ENCODE results near the gene ADAM19. TPM values are rescaled to one million over a fixed set of nuclear protein-coding genes. Genes with fewer than 3 reads are reported as not detected.

Gene ADAM19
- total and polyA plus RNA-seq, 2 experiments from 2014 or later: 6.5 to 11.5 TPM

- H3K27ac ChIP-seq: no peak overlapping the region
- no peaks in the 10 kb centered on the region for H3K4me1 ChIP-seq (ENCODE audit: low read depth)
- H3K27me3 ChIP-seq: no peaks in the 10 kb centered on the region
- TF ChIP-seq CTCF (IDR thresholded peaks at IDR 0.05; ENCODE audit: low read depth, low read length): no peak
- no peaks in the 10 kb centered on the region for H3K36me3 ChIP-seq
- H3K9me3 ChIP-seq (ENCODE audit: low read depth): no peaks in the 10 kb centered on the region
- DNase-seq (ENCODE audit: low read depth in 1 of 2, low spot score in 1 of 2): no peak
- no peak overlapping the region for H3K4me3 ChIP-seq
These were observed 24.0 kb upstream of the ADAM19 start for GRCh38 chr5:157599565-157599964.

- Histone ChIP-seq H3K27ac (no peak overlapping the region), H3K4me1 (ENCODE audit: low read depth) (no peaks in the 10 kb centered on the region), H3K9me3 (ENCODE audit: low read depth) (no peaks in the 10 kb centered on the region), H3K36me3 (no peaks in the 10 kb centered on the region), H3K27me3 (no peaks in the 10 kb centered on the region), H3K4me3 (no peak overlapping the region)
- no peak for TF ChIP-seq CTCF (IDR thresholded peaks at IDR 0.05; ENCODE audit: low read depth, low read length)
- no peak for DNase-seq (ENCODE audit: low read depth in 1 of 2, low spot score in 1 of 2)
These were observed 22.9 kb upstream of the ADAM19 start for GRCh38 chr5:157598350-157598936.

- Histone ChIP-seq H3K4me3 (no peak overlapping the region), H3K27ac (no peak overlapping the region), H3K4me1 (ENCODE audit: low read depth) (no peaks in the 10 kb centered on the region), H3K9me3 (ENCODE audit: low read depth) (no peaks in the 10 kb centered on the region), H3K36me3 (no peaks in the 10 kb centered on the region), H3K27me3 (no peaks in the 10 kb centered on the region)
- no peak for DNase-seq (ENCODE audit: low read depth in 1 of 2, low spot score in 1 of 2)
- TF ChIP-seq CTCF (IDR thresholded peaks at IDR 0.05; ENCODE audit: low read depth, low read length): no peak
These were observed 21.7 kb upstream of the ADAM19 start for GRCh38 chr5:157597277-157597676.

- no peaks in the 10 kb centered on the region for H3K36me3 ChIP-seq
- no peak overlapping the region for H3K27ac ChIP-seq
- H3K4me1 ChIP-seq (ENCODE audit: low read depth): no peaks in the 10 kb centered on the region
- DNase-seq (ENCODE audit: low read depth in 1 of 2, low spot score in 1 of 2): no peak
- no peak for TF ChIP-seq CTCF (IDR thresholded peaks at IDR 0.05; ENCODE audit: low read depth, low read length)
- no peak overlapping the region for H3K4me3 ChIP-seq
- no peaks in the 10 kb centered on the region for H3K9me3 ChIP-seq (ENCODE audit: low read depth)
- no peaks in the 10 kb centered on the region for H3K27me3 ChIP-seq
These were observed 20.9 kb upstream of the ADAM19 start for GRCh38 chr5:157596487-157596886.

- no peak for TF ChIP-seq CTCF (IDR thresholded peaks at IDR 0.05; ENCODE audit: low read depth, low read length)
- Histone ChIP-seq H3K4me1 (ENCODE audit: low read depth) (no peaks in the 10 kb centered on the region), H3K27me3 (no peaks in the 10 kb centered on the region)
These were observed 19.3 kb upstream of the ADAM19 start for GRCh38 chr5:157594675-157595459.

More at GRCh38 chr5:157594675-157595459, 19.3 kb upstream of the ADAM19 start:
- no peak for DNase-seq (ENCODE audit: low read depth in 1 of 2, low spot score in 1 of 2)
- no peaks in the 10 kb centered on the region for H3K9me3 ChIP-seq (ENCODE audit: low read depth)
- H3K36me3 ChIP-seq: no peaks in the 10 kb centered on the region
- H3K4me3 ChIP-seq: no peak overlapping the region
- no peak overlapping the region for H3K27ac ChIP-seq
